Mesenchymal stem cell (in vitro differentiated cells and primary cell): ENCODE data around the gene ATAD1.

Experiments used
- DNase-seq: peaks from one replicate; pipeline ENCODE4 v3.0.0-alpha.2; 2013
- H2AFZ ChIP-seq: one replicate; pipeline ENCODE4 v1.6.1; 2013; ENCODE audit warnings: low read depth, mild to moderate bottlenecking, control low read depth, inconsistent platforms, low read length, moderate library complexity
- H2AK5ac ChIP-seq: 2 replicates; pipeline ENCODE4 v1.6.1; 2013; ENCODE audit warnings: low read length, moderate library complexity, mild to moderate bottlenecking, inconsistent platforms; ENCODE audit not compliant: severe bottlenecking
- H2BK120ac ChIP-seq: one replicate; pipeline ENCODE4 v1.6.1; 2013; ENCODE audit warnings: low read depth, mild to moderate bottlenecking, inconsistent platforms, low read length, moderate library complexity
- H2BK12ac ChIP-seq, 2 experiments: one replicate each; pipeline ENCODE4 v1.6.1; 2013; ENCODE audit warnings: inconsistent platforms in 2 of 2, low read length in 2 of 2, mild to moderate bottlenecking in 2 of 2, moderate library complexity in 2 of 2, control low read depth in 1 of 2
- H2BK15ac ChIP-seq: one replicate; pipeline ENCODE4 v1.6.1; 2013; ENCODE audit warnings: mild to moderate bottlenecking, low read depth, inconsistent platforms; ENCODE audit not compliant: poor library complexity, severe bottlenecking
- H2BK5ac ChIP-seq: 2 replicates; pipeline ENCODE4 v1.6.1; 2013; ENCODE audit warnings: low read depth, mild to moderate bottlenecking, low read length, control low read depth, inconsistent platforms; ENCODE audit not compliant: poor library complexity, severe bottlenecking
- H3K14ac ChIP-seq, 2 experiments: one replicate each; pipeline ENCODE4 v1.6.1; 2013; ENCODE audit warnings: inconsistent platforms in 2 of 2, low read length in 2 of 2, control low read depth in 1 of 2, mild to moderate bottlenecking in 1 of 2, moderate library complexity in 1 of 2
- H3K18ac ChIP-seq, 2 experiments: one replicate each; pipeline ENCODE4 v1.6.1; 2013; ENCODE audit warnings: inconsistent platforms in 2 of 2, low read length in 2 of 2, control low read depth in 1 of 2, low read depth in 1 of 2, mild to moderate bottlenecking in 1 of 2
- H3K23ac ChIP-seq, 2 experiments: one replicate each; pipeline ENCODE4 v1.6.1; 2013; ENCODE audit warnings: inconsistent platforms in 2 of 2, low read length in 2 of 2, mild to moderate bottlenecking in 2 of 2, moderate library complexity in 2 of 2, control low read depth in 1 of 2
- H3K27ac ChIP-seq: 2 replicates; pipeline ENCODE4 v1.5.1; 2013; ENCODE audit warnings: mild to moderate bottlenecking, moderate library complexity, low read length, control low read depth, inconsistent platforms; ENCODE audit not compliant: poor library complexity, severe bottlenecking
- H3K27me3 ChIP-seq, 2 experiments: 2 replicates each; pipeline versions ENCODE4 v1.6.1 to v1.7.0; 2013; ENCODE audit warnings: low read length in 2 of 2, mild to moderate bottlenecking in 2 of 2, moderate library complexity in 2 of 2, control low read depth in 1 of 2, inconsistent platforms in 1 of 2; ENCODE audit not compliant: control insufficient read depth in 1 of 2, insufficient read depth in 1 of 2
- H3K36me3 ChIP-seq, 2 experiments: 2 replicates each; pipeline versions ENCODE4 v1.6.1 to v1.7.0; 2013; ENCODE audit warnings: low read length in 2 of 2, control low read depth in 1 of 2, inconsistent platforms in 1 of 2, low read depth in 1 of 2, mild to moderate bottlenecking in 1 of 2; ENCODE audit not compliant: insufficient read depth in 2 of 2, control insufficient read depth in 1 of 2
- H3K4ac ChIP-seq, 2 experiments: one replicate each; pipeline ENCODE4 v1.6.1; 2013; ENCODE audit warnings: inconsistent platforms in 2 of 2, low read length in 2 of 2, mild to moderate bottlenecking in 2 of 2, moderate library complexity in 2 of 2, control low read depth in 1 of 2, low read depth in 1 of 2
- H3K4me1 ChIP-seq: 2 replicates; pipeline ENCODE4 v1.6.1; 2013; ENCODE audit warnings: low read depth, low read length, control low read depth; ENCODE audit not compliant: control insufficient read depth, insufficient read depth
- H3K4me2 ChIP-seq: 2 replicates; pipeline ENCODE4 v1.6.1; 2013; ENCODE audit warnings: low read length, mild to moderate bottlenecking, inconsistent platforms; ENCODE audit not compliant: poor library complexity, severe bottlenecking
- H3K4me3 ChIP-seq, 2 experiments: 2 replicates each; pipeline versions ENCODE4 v1.5.1 to v1.7.0; 2013; ENCODE audit warnings: low read length in 2 of 2, mild to moderate bottlenecking in 2 of 2, control low read depth in 1 of 2, low read depth in 1 of 2; ENCODE audit not compliant: insufficient read depth in 1 of 2
- H3K79me1 ChIP-seq: replicated peaks from 2 replicates; pipeline ENCODE4 v1.6.1; 2013; ENCODE audit warnings: mild to moderate bottlenecking, control low read depth, low read length, inconsistent platforms; ENCODE audit not compliant: poor library complexity, severe bottlenecking
- H3K9ac ChIP-seq: 2 replicates; pipeline ENCODE4 v1.7.0; 2013; ENCODE audit warnings: mild to moderate bottlenecking, low read length, moderate library complexity
- H3K9me3 ChIP-seq: 2 replicates; pipeline ENCODE4 v1.7.0; 2013; ENCODE audit warnings: mild to moderate bottlenecking, low read length; ENCODE audit not compliant: control insufficient read depth
- H4K8ac ChIP-seq: one replicate; pipeline ENCODE4 v1.6.1; 2013; ENCODE audit warnings: inconsistent platforms, mild to moderate bottlenecking, low read length, moderate library complexity
- H4K91ac ChIP-seq: one replicate; pipeline ENCODE4 v1.6.1; 2013; ENCODE audit warnings: mild to moderate bottlenecking, low read length, inconsistent platforms
- WGBS: methylation state at CpG from one replicate; pipeline ENCODE4 v1.1.7; 2013; ENCODE audit warnings: mixed read lengths; 5-methylcytosine and 5-hydroxymethylcytosine counted together

ATAD1 gene

DNA sequence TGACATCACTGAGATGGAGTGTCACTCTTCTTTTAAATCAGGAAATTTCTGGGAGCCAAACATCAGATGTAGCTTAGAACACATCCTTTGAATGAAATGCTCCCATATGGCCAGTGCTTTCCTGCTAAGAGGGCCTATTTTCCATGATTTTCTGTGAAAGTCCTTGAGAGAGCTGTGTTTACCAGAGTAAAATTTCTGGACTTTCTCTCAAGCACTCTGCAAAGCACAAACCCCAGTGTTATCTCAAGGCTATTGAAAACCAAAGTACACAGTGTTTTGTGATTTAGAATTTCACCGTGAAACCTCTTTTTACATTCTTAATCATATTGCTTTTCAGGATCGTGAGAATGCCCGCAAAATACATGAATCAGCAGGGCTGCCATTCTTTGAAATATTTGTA lies 104.3 kb downstream of the ATAD1 start:
- no peak overlapping the region for H2AK5ac ChIP-seq
- H2BK12ac ChIP-seq: no peak overlapping the region
- H4K91ac ChIP-seq: no peak overlapping the region
- no peak overlapping the region for H3K4me3 ChIP-seq
- no peak overlapping the region for H3K4ac ChIP-seq
- no peak overlapping the region for H2BK120ac ChIP-seq
- no peak overlapping the region for H3K9ac ChIP-seq
- no peak overlapping the region for H3K18ac ChIP-seq
- no peaks in the 10 kb centered on the region for H3K79me1 ChIP-seq
- no peak for DNase-seq
- no peak overlapping the region for H4K8ac ChIP-seq
- no peak overlapping the region for H3K4me2 ChIP-seq
- H3K14ac ChIP-seq: no peak overlapping the region
- no peak overlapping the region for H2BK15ac ChIP-seq
- no peak overlapping the region for H3K27ac ChIP-seq
- WGBS: 91% methylated on average over 3 of the region's 3 CpGs
- no peaks in the 10 kb centered on the region for H3K27me3 ChIP-seq
- no peak overlapping the region for H2AFZ ChIP-seq
- no peaks in the 10 kb centered on the region for H3K9me3 ChIP-seq
- H3K4me1 ChIP-seq: no peaks in the 10 kb centered on the region
- no peak overlapping the region for H2BK5ac ChIP-seq
- no peak overlapping the region for H3K23ac ChIP-seq
- peaks cover 0 to 82% of the 10 kb centered on the region in 2 experiments for H3K36me3 ChIP-seq

DNA sequence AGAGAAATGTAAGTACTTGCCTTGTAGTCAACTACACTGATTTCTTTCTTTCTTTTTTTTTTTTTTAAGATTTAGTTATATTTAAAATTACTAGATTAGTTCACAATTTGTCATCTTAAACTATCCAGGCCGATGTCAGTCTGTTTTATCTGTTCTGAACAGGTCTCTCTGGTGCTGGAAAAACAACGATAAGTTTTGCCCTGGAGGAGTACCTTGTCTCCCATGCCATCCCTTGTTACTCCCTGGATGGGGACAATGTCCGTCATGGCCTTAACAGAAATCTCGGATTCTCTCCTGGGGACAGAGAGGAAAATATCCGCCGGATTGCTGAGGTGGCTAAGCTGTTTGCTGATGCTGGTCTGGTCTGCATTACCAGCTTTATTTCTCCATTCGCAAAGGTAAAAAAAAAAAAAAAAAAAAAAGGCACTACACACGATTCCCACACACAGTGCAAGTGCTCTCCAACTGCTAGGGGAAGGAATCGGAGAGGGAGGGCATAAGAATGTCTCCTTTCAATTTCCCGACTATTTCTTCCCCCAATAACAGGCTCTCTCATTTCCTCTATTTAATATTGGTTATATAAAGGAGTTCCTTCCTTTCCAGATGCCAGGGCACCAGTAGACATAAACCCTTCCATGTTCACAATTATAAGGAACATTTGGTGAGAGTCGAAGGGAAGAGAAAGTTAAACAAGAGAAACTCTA lies 105.0 kb downstream of the ATAD1 start:
- DNase-seq: no peak
- no peak overlapping the region for H4K8ac ChIP-seq
- no peaks in the 10 kb centered on the region for H3K4me1 ChIP-seq
- H2BK12ac ChIP-seq: no peak overlapping the region
- H3K27me3 ChIP-seq: no peaks in the 10 kb centered on the region
- no peak overlapping the region for H3K4me3 ChIP-seq
- H3K27ac ChIP-seq: no peak overlapping the region
- no peak overlapping the region for H2BK120ac ChIP-seq
- H3K14ac ChIP-seq: no peak overlapping the region
- H2BK5ac ChIP-seq: no peak overlapping the region
- H3K9ac ChIP-seq: no peak overlapping the region
- 98% methylated on average over 7 of the region's 11 CpGs for WGBS
- no peaks in the 10 kb centered on the region for H3K9me3 ChIP-seq
- no peak overlapping the region for H4K91ac ChIP-seq
- H3K36me3 ChIP-seq: peaks cover 0 to 80% of the 10 kb centered on the region in 2 experiments
- H3K79me1 ChIP-seq: no peaks in the 10 kb centered on the region
- H2BK15ac ChIP-seq: no peak overlapping the region
- H3K18ac ChIP-seq: no peak overlapping the region
- no peak overlapping the region for H3K23ac ChIP-seq
- no peak overlapping the region for H2AFZ ChIP-seq
- no peak overlapping the region for H2AK5ac ChIP-seq
- H3K4me2 ChIP-seq: no peak overlapping the region
- H3K4ac ChIP-seq: no peak overlapping the region

DNA sequence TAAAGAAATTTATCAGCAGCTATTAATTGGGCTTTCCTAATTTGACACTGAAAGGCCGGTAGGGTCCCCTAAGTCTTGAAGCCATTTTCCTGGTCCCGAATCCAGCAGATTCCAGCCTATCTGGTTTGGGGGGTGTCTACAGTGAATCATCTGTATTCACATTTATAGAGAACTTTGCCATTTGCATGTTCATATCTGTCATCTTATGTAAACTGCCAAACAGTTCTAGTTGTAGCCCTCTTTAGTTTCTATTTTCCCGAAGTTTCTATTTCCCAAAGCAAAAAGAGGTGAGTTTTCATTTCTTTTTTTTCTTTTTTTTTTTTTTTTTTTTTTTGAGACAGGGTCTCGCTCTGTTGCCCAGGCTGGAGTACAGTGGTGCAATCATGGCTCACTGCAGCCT lies 110.8 kb downstream of the ATAD1 start:
- H3K27me3 ChIP-seq: no peaks in the 10 kb centered on the region
- H2BK12ac ChIP-seq: no peak overlapping the region
- 100% methylated on average over 1 of the region's 4 CpGs for WGBS
- peaks cover 8% of the 10 kb centered on the region for H3K79me1 ChIP-seq
- no peak overlapping the region for H2AK5ac ChIP-seq
- no peak overlapping the region for H3K23ac ChIP-seq
- H3K4ac ChIP-seq: no peak overlapping the region
- H3K18ac ChIP-seq: no peak overlapping the region
- H3K4me1 ChIP-seq: peaks cover 6% of the 10 kb centered on the region
- H3K36me3 ChIP-seq: peaks cover 0 to 31% of the 10 kb centered on the region in 2 experiments
- H2BK120ac ChIP-seq: no peak overlapping the region
- H3K4me3 ChIP-seq: no peak overlapping the region
- H2BK15ac ChIP-seq: no peak overlapping the region
- DNase-seq: no peak
- no peak overlapping the region for H2BK5ac ChIP-seq
- no peak overlapping the region for H3K14ac ChIP-seq
- no peak overlapping the region for H3K27ac ChIP-seq
- H4K91ac ChIP-seq: no peak overlapping the region
- no peak overlapping the region for H3K4me2 ChIP-seq
- H4K8ac ChIP-seq: no peak overlapping the region
- H3K9me3 ChIP-seq: no peaks in the 10 kb centered on the region
- H3K9ac ChIP-seq: no peak overlapping the region
- H2AFZ ChIP-seq: no peak overlapping the region

DNA sequence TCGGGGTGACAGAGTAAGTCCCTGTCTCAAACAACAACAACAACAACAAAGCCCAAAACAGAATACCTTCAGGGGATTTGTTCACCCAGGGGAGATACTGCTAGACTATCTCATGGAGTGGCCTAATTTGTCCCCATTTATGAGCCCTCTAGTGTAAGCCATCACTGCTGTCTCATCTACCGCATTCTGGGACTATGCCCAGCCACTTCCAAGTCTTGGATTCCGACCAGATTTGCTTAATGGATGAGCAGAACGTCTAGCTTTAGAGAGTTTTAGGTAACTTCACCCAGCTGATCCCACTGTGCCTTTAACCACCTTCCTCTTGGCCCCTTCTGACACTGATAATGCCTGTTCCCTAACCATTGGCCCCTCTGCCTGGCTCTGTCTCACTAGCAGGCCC lies 111.3 kb downstream of the ATAD1 start:
- H2AFZ ChIP-seq: no peak overlapping the region
- H3K14ac ChIP-seq: peak overlapping the region in 1 of 2 experiments; percentile 37
- H4K91ac ChIP-seq: no peak overlapping the region
- H2BK12ac ChIP-seq: peak overlapping the region in 1 of 2 experiments; percentile 42
- H3K18ac ChIP-seq: peak overlapping the region in 1 of 2 experiments; percentile 7
- H3K9ac ChIP-seq: no peak overlapping the region
- H2BK5ac ChIP-seq: no peak overlapping the region
- H4K8ac ChIP-seq: peak overlapping the region; percentile 42
- H2BK15ac ChIP-seq: no peak overlapping the region
- no peak overlapping the region for H3K23ac ChIP-seq
- no peak overlapping the region for H3K27ac ChIP-seq
- 97% methylated on average over 4 of the region's 4 CpGs for WGBS
- DNase-seq: no peak
- no peaks in the 10 kb centered on the region for H3K27me3 ChIP-seq
- no peak overlapping the region for H3K4me3 ChIP-seq
- no peaks in the 10 kb centered on the region for H3K9me3 ChIP-seq
- peaks cover 8% of the 10 kb centered on the region for H3K4me1 ChIP-seq
- no peak overlapping the region for H2AK5ac ChIP-seq
- peaks cover 8% of the 10 kb centered on the region for H3K79me1 ChIP-seq
- peaks cover 0 to 25% of the 10 kb centered on the region in 2 experiments for H3K36me3 ChIP-seq
- no peak overlapping the region for H3K4me2 ChIP-seq
- no peak overlapping the region for H3K4ac ChIP-seq
- no peak overlapping the region for H2BK120ac ChIP-seq
